Thoracic aorta (tissue), 2 donors: Measurements from ENCODE around the gene HNRNPH2. TPM values are rescaled to one million over a fixed set of nuclear protein-coding genes. Genes with fewer than 3 reads are reported as not detected.

Source experiments
- ATAC-seq: fragments of 150-250 bp; one replicate; pipeline ENCODE4 v1.8.0; 2017; ENCODE audit warnings: low read depth; ENCODE audit not compliant: insufficient number of reproducible peaks, low FRiP score
- DNase-seq: peaks from one replicate; pipeline ENCODE4 v3.0.0-alpha.2; 2020; ENCODE audit warnings: low spot score
- H3K27ac ChIP-seq, 2 donors: fragments of 200-600 bp; sonication (generic); 1 replicate in 1 of 2; 2 replicates in 1 of 2; pipeline ENCODE4 v1.5.1; 2016; ENCODE audit warnings: mild to moderate bottlenecking in 2 of 2, moderate library complexity in 2 of 2
- H3K27me3 ChIP-seq: fragments of 200-600 bp; sonication (generic); replicated peaks from 2 replicates; pipeline ENCODE4 v1.6.0; 2016; ENCODE audit warnings: mild to moderate bottlenecking; ENCODE audit not compliant: insufficient read depth
- H3K36me3 ChIP-seq: fragments of 200-600 bp; sonication (generic); one replicate; pipeline ENCODE4 v1.5.1; 2016
- H3K4me1 ChIP-seq, 2 donors: fragments of 200-600 bp; sonication (generic); 1 replicate in 1 of 2; 2 replicates in 1 of 2; pipeline versions ENCODE4 v1.5.1 to v1.6.0; 2016; ENCODE audit warnings: low read depth in 2 of 2, mild to moderate bottlenecking in 1 of 2; ENCODE audit not compliant: control insufficient read depth in 1 of 2
- H3K4me3 ChIP-seq: fragments of 200-600 bp; sonication (generic); 2 replicates; pipeline ENCODE4 v1.5.1; 2016; ENCODE audit warnings: mild to moderate bottlenecking
- H3K9me3 ChIP-seq: fragments of 200-600 bp; sonication (generic); 2 replicates; pipeline ENCODE4 v1.5.1; 2016
- CTCF ChIP-seq: fragments of 200-600 bp; sonication (generic); IDR thresholded peaks from one replicate; pipeline ENCODE4 v1.5.1; 2019; ENCODE audit warnings: antibody characterized with exemption
- total RNA-seq, 2 donors: library from RNA; depleted of rRNA; stranded (reverse); fragments of >200 nt; gene quantifications; one replicate each; pipeline versions ENCODE4 v1.1.0 to v1.2.3, GENCODE V29; 2016

Gene HNRNPH2
- total RNA-seq, 2 donors from 2014 or later: 24.9 to 45.6 TPM

GRCh38 chrX:101383679-101384205 is 24.3 kb upstream of the HNRNPH2 start:
- no peak for ATAC-seq
- no peak for TF ChIP-seq CTCF
- no peak for DNase-seq
- H3K4me3 ChIP-seq: no peak overlapping the region
- no peaks in the 10 kb centered on the region for H3K9me3 ChIP-seq
- no peaks in the 10 kb centered on the region for H3K27me3 ChIP-seq
- no peaks in the 10 kb centered on the region for H3K36me3 ChIP-seq
- H3K27ac ChIP-seq: no peak overlapping the region
- H3K4me1 ChIP-seq: no peaks in the 10 kb centered on the region

GRCh38 chrX:101385026-101385684 is 22.9 kb upstream of the HNRNPH2 start:
- no peaks in the 10 kb centered on the region for H3K9me3 ChIP-seq
- H3K4me3 ChIP-seq: peak overlapping the region; percentile 37
- H3K36me3 ChIP-seq: no peaks in the 10 kb centered on the region
- no peaks in the 10 kb centered on the region for H3K27me3 ChIP-seq
- no peak for TF ChIP-seq CTCF
- H3K4me1 ChIP-seq: no peaks in the 10 kb centered on the region
- H3K27ac ChIP-seq: no peak overlapping the region
- DNase-seq (no peak), ATAC-seq (no peak)

GRCh38 chrX:101385795-101386541 is 22.1 kb upstream of the HNRNPH2 start, which contains the start of gene BTK:
TSS of gene BTK (minus strand) at chrX:101386191. CDS start at chrX:101375284, 10,907 bp downstream.
- no peak for ATAC-seq
- no peaks in the 10 kb centered on the region for H3K27me3 ChIP-seq
- peak within 1 kb of the TSS; percentile 37 for H3K4me3 ChIP-seq
- TF ChIP-seq CTCF: no peak
- H3K4me1 ChIP-seq: no peaks in the 10 kb centered on the region
- DNase-seq: no peak
- no peaks in the 10 kb centered on the region for H3K9me3 ChIP-seq
- no peak within 1 kb of the TSS for H3K27ac ChIP-seq
- H3K36me3 ChIP-seq: no peaks in the 10 kb centered on the region

GRCh38 chrX:101386542-101386885 is 21.5 kb upstream of the HNRNPH2 start:
- no peaks in the 10 kb centered on the region for H3K9me3 ChIP-seq
- H3K4me1 ChIP-seq: peaks cover 1 to 5% of the 10 kb centered on the region in 2 donors
- no peaks in the 10 kb centered on the region for H3K36me3 ChIP-seq
- DNase-seq (no peak), ATAC-seq (no peak)
- H3K27me3 ChIP-seq: no peaks in the 10 kb centered on the region
- no peak for TF ChIP-seq CTCF
- no peak overlapping the region for H3K27ac ChIP-seq
- no peak overlapping the region for H3K4me3 ChIP-seq

- H3K27me3 ChIP-seq: no peaks in the 10 kb centered on the region
- H3K27ac ChIP-seq: no peak overlapping the region
- no peak for DNase-seq
- no peak for ATAC-seq
- H3K36me3 ChIP-seq: no peaks in the 10 kb centered on the region
- TF ChIP-seq CTCF: no peak
- no peak overlapping the region for H3K4me3 ChIP-seq
- peaks cover 4 to 7% of the 10 kb centered on the region in 2 donors for H3K4me1 ChIP-seq
- no peaks in the 10 kb centered on the region for H3K9me3 ChIP-seq
Measured at GRCh38 chrX:101388604-101389003, 19.4 kb upstream of the HNRNPH2 start.
